NCI-H2227 (cell line): ENCODE results near the gene GPATCH8.
A peak's percentile ranks its signal among the peaks of the same experiment; 100 is the strongest.
"Not testable (repeated sequence)": the region's sequence is repeated elsewhere in the genome, so short reads cannot be mapped to it uniquely, and the experiment has no call there.

Experiments
- DNase-seq: peaks from one replicate; lab custom pipeline; 2025; ENCODE audit not compliant: unreplicated experiment; lab: John Stamatoyannopoulos, UW

GPATCH8 gene

GRCh38 chr17:44503147-44504029 is at the start of gene GPATCH8:
GPATCH8 (minus strand) TSS chr17:44503406; CDS start chr17:44503370, 36 bp downstream.
- DNase-seq, result peak; percentile 98

GRCh38 chr17:44552361-44552760 is 49.2 kb upstream of the GPATCH8 start:
- no peak for DNase-seq

- no peak for DNase-seq
Measured at GRCh38 chr17:44549686-44550085, 46.5 kb upstream of the GPATCH8 start.

- DNase-seq, result no peak
Measured at GRCh38 chr17:44548376-44549230, 45.4 kb upstream of the GPATCH8 start.

DNA sequence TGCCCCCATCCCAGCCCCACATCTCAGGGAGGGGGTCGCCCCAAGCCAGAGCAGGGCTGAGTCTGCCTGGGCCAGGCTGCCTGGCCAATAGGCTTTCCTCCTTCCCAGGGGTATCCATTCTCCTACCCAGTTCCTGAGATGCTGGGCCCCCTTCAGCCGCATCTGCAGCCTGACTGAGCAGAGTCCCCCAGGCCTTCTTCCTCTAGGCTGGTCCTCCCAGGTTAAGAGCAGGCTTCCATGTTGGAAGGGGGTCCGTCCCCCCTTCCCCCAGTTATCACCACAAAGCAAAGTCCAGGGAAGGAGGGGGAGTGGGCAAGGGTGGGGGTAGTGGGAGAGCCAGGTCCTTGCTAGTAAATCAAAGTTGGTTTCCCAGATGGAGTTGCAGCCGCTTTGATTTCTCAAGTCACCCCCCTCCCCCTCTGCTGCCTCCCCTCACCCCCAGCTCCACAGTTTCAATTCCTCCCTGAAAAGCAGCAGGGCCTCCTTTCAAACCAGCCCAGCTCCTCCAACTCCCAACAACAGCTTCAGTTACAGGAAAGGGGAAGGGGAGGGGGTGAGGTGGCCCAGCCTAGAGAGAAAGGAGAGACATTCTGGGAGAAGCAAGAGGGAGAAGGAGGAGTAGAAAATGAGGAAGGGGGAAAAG is 44.5 kb upstream of the GPATCH8 start:
- DNase-seq, result no peak

- DNase-seq, result no peak
Measured at GRCh38 chr17:44546671-44547606, 43.7 kb upstream of the GPATCH8 start.

DNA sequence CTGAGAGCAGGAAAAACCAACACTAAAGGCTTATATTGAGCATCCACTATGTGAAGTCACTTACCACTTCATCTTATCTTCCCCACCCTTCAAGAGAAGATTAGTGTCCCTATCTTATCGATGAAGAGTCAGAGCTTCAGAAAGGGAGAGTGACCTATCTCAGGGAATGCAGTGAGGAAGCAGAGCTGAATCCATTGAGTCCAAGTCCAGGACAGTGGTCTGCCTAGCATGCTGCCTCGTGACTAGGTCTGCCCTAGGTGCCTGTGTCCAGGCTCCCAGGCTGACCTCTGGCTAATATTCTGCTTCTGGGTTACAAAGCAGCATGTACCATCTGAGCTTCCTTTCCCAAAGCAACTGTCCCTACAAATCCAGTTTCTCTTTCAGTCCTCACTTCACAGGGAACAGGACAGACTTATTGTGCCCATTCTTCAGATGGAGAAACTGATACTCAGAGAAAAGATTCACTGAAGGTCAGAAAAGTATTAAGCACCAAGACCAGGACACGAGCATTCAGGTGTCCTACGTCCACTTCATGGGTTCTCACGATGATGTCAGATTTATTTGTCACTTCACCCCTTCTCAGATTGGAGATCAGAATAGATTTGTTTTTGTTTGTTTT is 40.8 kb upstream of the GPATCH8 start:
- no peak for DNase-seq

DNA sequence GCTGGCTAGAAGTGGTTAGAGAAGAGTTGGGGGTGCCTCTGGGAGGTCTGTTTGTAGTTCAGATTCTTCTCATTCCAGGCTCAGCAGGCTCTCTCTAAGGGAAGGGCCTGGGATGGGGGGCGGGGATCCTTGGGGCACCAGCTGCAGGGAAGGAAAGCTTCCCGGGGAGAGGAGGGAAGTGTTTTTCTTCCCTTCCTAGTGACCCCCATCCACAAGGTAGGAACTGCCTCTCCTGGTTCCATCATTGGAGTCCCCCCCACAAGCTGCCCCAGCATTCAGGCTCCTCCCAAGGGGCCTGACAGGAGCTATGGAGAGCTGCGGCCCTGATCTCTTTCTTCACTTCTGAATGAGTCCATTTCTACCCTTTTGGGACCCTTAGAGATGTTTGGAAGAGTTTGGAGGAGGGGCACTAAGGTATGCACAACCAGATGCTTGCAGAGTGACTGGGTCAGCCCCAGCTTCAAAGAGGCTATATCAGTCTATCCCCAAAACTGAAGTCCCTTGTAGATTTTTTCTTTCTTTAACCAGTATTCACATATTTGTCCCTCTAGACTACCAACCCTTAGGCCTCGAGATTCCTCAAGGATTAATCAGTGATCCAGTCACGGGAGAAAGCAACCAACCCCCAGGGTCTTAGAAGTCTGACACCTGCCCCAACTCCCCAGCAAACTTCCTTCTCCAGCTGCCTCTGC is 40.2 kb upstream of the GPATCH8 start:
- DNase-seq, result no peak

DNA sequence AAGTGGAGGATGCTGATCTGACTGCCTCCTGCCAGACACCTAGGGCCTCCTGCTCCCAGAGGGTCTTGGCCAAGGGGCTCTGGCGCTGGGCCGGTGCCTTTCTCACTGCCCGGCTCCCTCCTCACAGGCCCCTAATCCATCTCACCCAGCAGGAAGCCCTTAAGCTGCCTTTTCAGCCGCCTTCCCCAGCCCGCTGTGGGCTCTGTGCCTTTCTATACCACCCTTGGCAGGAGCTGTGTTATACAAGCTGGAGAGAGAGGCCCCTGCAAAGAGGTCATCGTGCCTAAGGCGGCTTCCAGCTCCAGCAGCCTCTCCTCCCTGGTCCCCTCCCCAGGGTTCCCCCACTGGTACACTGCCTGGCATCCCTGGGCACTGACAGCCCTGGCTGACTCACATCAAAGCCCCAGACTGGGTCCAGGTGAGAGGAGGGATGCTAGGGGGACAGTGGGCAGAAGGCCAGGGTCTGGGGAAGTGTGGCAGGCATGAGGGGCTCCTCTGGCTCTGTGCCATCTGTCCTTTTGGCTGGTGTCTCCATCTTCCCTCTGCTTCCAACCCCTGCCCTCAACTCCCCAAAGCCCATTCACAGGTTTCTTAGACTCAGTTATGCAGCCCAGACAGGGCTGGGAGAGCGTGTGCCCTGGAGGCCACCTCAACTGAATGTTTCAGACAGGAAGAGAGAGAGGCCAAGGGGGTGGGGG is 38.8 kb upstream of the GPATCH8 start:
- no peak for DNase-seq

GRCh38 chr17:44540246-44541084 is 37.3 kb upstream of the GPATCH8 start:
- DNase-seq, result no peak

GRCh38 chr17:44539673-44540072 is 36.5 kb upstream of the GPATCH8 start:
- DNase-seq, result no peak

GRCh38 chr17:44537922-44538321 is 34.7 kb upstream of the GPATCH8 start:
- DNase-seq, result not testable (repeated sequence)

DNA sequence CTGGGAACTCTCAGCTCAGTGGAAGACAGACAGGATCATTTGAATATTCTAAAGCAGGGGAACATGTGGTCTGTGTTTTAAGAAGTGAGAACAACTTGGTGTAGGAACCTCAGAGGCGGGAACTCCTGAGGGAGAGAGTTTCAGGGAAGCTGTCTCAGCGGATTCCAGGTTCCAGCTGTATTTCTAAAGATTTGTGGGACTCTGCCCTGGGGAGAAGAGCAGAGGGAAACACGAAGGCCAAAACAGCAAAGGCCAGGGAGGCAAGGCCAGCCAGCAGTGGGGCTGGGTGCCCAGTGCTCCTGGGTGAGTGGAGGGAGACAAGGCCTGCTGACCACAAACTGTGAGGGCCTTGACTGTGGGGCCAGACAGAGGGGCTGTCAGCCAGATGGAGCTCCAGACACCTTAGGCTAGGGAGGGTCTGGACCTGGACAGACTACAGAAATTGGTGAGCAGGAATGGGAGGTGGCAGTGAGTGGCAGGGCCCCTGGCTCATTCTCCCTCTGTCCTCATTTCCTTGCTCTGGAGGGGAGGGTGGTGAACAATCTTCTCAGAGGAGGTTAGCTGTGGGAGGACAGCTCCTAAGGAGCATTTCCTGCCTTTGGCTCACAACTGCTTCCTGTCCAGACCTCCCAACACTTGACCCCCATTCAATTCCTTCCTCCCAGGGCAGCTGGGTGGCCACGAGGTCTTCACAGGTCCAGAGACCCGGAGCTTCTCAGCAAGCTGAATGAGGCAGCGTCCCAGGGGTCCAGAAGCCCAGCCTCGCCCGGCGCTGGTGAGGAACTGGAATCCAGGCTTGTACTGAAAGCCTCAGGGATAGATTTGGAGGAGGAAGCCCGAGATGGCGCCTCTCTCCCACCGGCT is 33.1 kb upstream of the GPATCH8 start:
- DNase-seq, result no peak

DNA sequence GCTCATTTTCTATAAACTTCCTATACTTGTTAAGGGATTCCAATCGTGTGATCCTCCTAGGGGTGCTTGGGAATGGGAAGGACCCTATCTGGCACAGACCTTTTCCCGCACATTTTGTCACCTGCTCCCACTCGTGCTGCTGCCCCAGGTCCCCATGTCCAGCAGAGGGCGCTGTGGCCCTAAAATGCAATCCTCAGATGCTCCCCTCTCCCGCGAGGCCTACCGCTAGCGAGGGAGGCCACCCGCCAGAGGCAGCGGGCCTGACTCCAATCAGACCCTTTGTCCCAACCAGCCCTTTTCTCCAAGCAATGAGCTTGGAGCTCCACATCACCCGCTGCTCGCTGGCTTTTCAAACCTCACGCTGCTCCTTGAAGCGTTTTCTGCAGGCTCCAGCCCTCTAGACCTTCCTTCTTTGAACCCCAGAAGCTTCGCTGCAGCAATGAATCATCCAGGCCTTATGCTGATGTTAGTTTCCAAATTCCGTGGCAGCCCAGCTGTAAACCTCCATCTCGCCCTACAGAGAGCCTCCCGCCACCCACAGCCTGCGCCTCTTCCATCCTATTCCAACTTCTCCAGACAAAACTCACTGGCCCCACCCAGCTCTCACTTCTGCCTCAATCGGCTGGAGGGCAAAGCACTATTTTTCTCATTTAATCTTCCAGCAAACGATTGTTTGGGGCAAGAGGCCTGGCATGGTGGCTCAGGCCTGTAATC is 30.5 kb upstream of the GPATCH8 start:
- DNase-seq, result peak; percentile 92

GRCh38 chr17:44530896-44531418 is 27.8 kb upstream of the GPATCH8 start:
- no peak for DNase-seq

GRCh38 chr17:44529864-44530263 is 26.7 kb upstream of the GPATCH8 start:
- no peak for DNase-seq
